Measurements from ENCODE around the gene ADH1B.

- no peak for TF ChIP-seq POLR2AphosphoS5 (IDR thresholded peaks at IDR 0.05; ENCODE audit: low read depth, low read length)
- TF ChIP-seq REST (IDR thresholded peaks at IDR 0.05; ENCODE audit: insufficient read depth in 1 of 2, low read depth in 2 of 2, low read length in 1 of 2), result no peak
- no peak for TF ChIP-seq SIN3A (IDR thresholded peaks at IDR 0.05; ENCODE audit: borderline replicate concordance, insufficient read depth, low read depth, low read length)
Observed at GRCh38 chr4:99290848-99291786, 30.1 kb downstream of the ADH1B start, which contains the start of gene ADH1A.

All from Panc1 (cell line).